ENCODE data around the gene TSPAN2. TPM values are rescaled to one million over a fixed set of nuclear protein-coding genes. Genes with fewer than 3 reads are reported as not detected.

The TSPAN2 gene
- polyA plus RNA-seq, 1 of the 3 experiments (the other 2 are of a cell fraction) = 0.23 TPM

DNA sequence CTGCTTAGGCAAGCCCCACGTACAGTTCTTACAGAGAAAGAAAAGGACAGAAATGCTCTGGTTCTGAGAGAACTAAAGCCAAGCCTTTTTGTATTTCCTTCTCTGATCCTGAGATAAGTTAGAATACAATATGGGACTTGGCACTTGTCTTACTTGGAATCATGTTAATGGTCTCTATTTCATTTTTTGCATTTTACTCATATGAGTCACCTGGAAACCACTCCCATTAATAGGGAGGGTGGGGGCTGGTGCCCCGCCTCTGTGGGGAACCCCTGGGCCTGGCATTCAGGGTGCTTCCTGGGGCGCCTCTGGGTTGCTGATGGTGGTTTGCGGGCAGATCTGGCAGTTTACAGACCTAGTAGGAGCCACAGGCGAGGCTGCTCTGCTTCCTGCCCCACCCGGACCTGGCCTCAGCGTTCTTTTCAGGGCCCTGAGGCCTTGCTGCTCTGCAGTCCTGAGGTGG lies 26.7 kb downstream of the TSPAN2 start (continued):
- TF ChIP-seq TEAD4 (IDR thresholded peaks at IDR 0.05; ENCODE audit: borderline replicate concordance, insufficient read depth) (peak; percentile 92), JUND (IDR thresholded peaks at IDR 0.05) (peak; percentile 90), MEF2A (IDR thresholded peaks at IDR 0.05; ENCODE audit: borderline replicate concordance, low read depth) (no peak; the same call in 1 of the 2 replicates), MXI1 (IDR thresholded peaks at IDR 0.05; ENCODE audit: low read depth, low read length) (no peak), YY1 (IDR thresholded peaks at IDR 0.05; ENCODE audit: low read depth) (no peak), NRF1 (IDR thresholded peaks at IDR 0.05; ENCODE audit: low read depth, low read length) (no peak), POLR2AphosphoS5 (IDR thresholded peaks at IDR 0.05; ENCODE audit: low read depth, low read length) (peak; percentile 41; the same call in 1 of the 2 replicates), RCOR1 (IDR thresholded peaks at IDR 0.05; ENCODE audit: low read length) (no peak), CHD2 (IDR thresholded peaks at IDR 0.05; ENCODE audit: low read length, partially characterized antibody) (no peak), TAF1 (IDR thresholded peaks at IDR 0.05; ENCODE audit: borderline replicate concordance, low read depth, low read length) (no peak), RAD21 (IDR thresholded peaks at IDR 0.05; ENCODE audit: low read length) (no peak), FOXJ3 (CRISPR knock-in tag; IDR thresholded peaks at IDR 0.05) (no peak), EP300 (IDR thresholded peaks at IDR 0.05; ENCODE audit: borderline replicate concordance in 1 of 2, low read depth in 1 of 2, low read length in 1 of 2) (peak in 1 of 2 experiments; percentile 82; a peak in 1 of 4 replicates), FOXM1 (IDR thresholded peaks at IDR 0.05; ENCODE audit: low read depth) (no peak), TCF12 (IDR thresholded peaks at IDR 0.05) (peak; percentile 87), GABPA (IDR thresholded peaks at IDR 0.05; ENCODE audit: low read depth) (no peak)
- TF ChIP-seq, protein P1, sequence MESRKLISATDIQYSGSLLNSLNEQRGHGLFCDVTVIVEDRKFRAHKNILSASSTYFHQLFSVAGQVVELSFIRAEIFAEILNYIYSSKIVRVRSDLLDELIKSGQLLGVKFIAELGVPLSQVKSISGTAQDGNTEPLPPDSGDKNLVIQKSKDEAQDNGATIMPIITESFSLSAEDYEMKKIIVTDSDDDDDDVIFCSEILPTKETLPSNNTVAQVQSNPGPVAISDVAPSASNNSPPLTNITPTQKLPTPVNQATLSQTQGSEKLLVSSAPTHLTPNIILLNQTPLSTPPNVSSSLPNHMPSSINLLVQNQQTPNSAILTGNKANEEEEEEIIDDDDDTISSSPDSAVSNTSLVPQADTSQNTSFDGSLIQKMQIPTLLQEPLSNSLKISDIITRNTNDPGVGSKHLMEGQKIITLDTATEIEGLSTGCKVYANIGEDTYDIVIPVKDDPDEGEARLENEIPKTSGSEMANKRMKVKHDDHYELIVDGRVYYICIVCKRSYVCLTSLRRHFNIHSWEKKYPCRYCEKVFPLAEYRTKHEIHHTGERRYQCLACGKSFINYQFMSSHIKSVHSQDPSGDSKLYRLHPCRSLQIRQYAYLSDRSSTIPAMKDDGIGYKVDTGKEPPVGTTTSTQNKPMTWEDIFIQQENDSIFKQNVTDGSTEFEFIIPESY (IDR thresholded peaks at IDR 0.05; ENCODE audit: borderline replicate concordance, low read depth) = peak; percentile 60; the same call in 1 of the 2 replicates
- TF ChIP-seq, protein P2, sequence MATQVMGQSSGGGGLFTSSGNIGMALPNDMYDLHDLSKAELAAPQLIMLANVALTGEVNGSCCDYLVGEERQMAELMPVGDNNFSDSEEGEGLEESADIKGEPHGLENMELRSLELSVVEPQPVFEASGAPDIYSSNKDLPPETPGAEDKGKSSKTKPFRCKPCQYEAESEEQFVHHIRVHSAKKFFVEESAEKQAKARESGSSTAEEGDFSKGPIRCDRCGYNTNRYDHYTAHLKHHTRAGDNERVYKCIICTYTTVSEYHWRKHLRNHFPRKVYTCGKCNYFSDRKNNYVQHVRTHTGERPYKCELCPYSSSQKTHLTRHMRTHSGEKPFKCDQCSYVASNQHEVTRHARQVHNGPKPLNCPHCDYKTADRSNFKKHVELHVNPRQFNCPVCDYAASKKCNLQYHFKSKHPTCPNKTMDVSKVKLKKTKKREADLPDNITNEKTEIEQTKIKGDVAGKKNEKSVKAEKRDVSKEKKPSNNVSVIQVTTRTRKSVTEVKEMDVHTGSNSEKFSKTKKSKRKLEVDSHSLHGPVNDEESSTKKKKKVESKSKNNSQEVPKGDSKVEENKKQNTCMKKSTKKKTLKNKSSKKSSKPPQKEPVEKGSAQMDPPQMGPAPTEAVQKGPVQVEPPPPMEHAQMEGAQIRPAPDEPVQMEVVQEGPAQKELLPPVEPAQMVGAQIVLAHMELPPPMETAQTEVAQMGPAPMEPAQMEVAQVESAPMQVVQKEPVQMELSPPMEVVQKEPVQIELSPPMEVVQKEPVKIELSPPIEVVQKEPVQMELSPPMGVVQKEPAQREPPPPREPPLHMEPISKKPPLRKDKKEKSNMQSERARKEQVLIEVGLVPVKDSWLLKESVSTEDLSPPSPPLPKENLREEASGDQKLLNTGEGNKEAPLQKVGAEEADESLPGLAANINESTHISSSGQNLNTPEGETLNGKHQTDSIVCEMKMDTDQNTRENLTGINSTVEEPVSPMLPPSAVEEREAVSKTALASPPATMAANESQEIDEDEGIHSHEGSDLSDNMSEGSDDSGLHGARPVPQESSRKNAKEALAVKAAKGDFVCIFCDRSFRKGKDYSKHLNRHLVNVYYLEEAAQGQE (IDR thresholded peaks at IDR 0.05; ENCODE audit: low read depth, low read length) = 0 out of 2 replicates have a peak, but pooled peaks have one; percentile 43
- TF ChIP-seq, protein P3, sequence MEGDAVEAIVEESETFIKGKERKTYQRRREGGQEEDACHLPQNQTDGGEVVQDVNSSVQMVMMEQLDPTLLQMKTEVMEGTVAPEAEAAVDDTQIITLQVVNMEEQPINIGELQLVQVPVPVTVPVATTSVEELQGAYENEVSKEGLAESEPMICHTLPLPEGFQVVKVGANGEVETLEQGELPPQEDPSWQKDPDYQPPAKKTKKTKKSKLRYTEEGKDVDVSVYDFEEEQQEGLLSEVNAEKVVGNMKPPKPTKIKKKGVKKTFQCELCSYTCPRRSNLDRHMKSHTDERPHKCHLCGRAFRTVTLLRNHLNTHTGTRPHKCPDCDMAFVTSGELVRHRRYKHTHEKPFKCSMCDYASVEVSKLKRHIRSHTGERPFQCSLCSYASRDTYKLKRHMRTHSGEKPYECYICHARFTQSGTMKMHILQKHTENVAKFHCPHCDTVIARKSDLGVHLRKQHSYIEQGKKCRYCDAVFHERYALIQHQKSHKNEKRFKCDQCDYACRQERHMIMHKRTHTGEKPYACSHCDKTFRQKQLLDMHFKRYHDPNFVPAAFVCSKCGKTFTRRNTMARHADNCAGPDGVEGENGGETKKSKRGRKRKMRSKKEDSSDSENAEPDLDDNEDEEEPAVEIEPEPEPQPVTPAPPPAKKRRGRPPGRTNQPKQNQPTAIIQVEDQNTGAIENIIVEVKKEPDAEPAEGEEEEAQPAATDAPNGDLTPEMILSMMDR (IDR thresholded peaks at IDR 0.05) = no peak
- TF ChIP-seq, protein P4, sequence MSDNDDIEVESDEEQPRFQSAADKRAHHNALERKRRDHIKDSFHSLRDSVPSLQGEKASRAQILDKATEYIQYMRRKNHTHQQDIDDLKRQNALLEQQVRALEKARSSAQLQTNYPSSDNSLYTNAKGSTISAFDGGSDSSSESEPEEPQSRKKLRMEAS (IDR thresholded peaks at IDR 0.05; ENCODE audit: low read depth) = no peak
